Spleen (tissue), 7 donors: ENCODE measurements around the gene GUCA1A.

Source experiments
- POLR2AphosphoS5 ChIP-seq, 3 donors: sonication (generic); formaldehyde crosslinking; IDR thresholded peaks; one replicate each; pipeline ENCODE4 v1.5.1; 2017; ENCODE audit warnings: antibody characterized with exemption in 3 of 3
- TF ChIP-seq, protein P1 (sequence below), 11 experiments: fragments of 200-600 bp in 7 of 11; fragments of 450-650 bp in 4 of 11; sonication (generic) in 4 of 11; IDR thresholded peaks in 8 of 11; conservative IDR thresholded peaks in 3 of 11; 1 replicate in 7 of 11; 2 replicates in 4 of 11; pipeline versions ENCODE4 v1.4.0 to v1.8.0; 2016 to 2021; ENCODE audit warnings: antibody characterized with exemption in 11 of 11, inconsistent platforms in 4 of 11, mild to moderate bottlenecking in 1 of 11
- donor health status: DM: no; HTN: no; CAD: no; lungs with moderate emphysema.
- donor health status: DM: no; HTN: no; CAD: no.
- donor health status: DM: no; HTN: no; CAD: no.

DNA sequence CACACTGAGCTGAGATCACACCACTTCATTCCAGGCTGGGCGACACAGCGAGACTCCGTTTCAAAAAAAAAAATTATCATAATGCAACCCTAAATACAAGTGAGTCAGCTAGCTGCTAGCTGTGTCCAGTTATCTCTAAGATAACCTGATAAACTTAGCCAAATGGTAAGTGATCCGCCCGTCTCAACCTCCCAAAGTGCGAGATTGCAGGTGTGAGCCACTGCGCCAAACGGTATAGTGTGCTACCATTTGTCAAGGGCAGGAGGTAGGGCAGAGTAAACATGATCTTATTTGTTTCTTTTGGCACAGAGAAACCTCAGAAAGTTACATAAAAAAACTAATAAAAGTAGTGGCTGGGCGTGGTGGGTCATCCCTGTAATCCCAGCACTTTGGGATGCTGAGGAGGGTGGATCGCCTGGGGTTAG is 26.0 kb upstream of the GUCA1A start:
- TF ChIP-seq, protein P1, sequence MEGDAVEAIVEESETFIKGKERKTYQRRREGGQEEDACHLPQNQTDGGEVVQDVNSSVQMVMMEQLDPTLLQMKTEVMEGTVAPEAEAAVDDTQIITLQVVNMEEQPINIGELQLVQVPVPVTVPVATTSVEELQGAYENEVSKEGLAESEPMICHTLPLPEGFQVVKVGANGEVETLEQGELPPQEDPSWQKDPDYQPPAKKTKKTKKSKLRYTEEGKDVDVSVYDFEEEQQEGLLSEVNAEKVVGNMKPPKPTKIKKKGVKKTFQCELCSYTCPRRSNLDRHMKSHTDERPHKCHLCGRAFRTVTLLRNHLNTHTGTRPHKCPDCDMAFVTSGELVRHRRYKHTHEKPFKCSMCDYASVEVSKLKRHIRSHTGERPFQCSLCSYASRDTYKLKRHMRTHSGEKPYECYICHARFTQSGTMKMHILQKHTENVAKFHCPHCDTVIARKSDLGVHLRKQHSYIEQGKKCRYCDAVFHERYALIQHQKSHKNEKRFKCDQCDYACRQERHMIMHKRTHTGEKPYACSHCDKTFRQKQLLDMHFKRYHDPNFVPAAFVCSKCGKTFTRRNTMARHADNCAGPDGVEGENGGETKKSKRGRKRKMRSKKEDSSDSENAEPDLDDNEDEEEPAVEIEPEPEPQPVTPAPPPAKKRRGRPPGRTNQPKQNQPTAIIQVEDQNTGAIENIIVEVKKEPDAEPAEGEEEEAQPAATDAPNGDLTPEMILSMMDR (IDR thresholded peaks at IDR 0.05 in 8 of 11, conservative IDR thresholded peaks at IDR 0.05 in 3 of 11) = no peak
- no peak for TF ChIP-seq POLR2AphosphoS5 (IDR thresholded peaks at IDR 0.05)
